ENCODE measurements around the gene HAUS7. TPM values are rescaled to one million over a fixed set of nuclear protein-coding genes. Genes with fewer than 3 reads are reported as not detected.

The HAUS7 gene
- total RNA-seq, 2 donors from 2014 or later, result 10.5 to 15.9 TPM

- H3K4me3 ChIP-seq, result peak overlapping the region in 1 of 2 donors; percentile 47
- H3K4me1 ChIP-seq, result peaks cover 0 to 21% of the 10 kb centered on the region in 2 donors
- peak overlapping the region; percentile 69 to 74 for H3K27ac ChIP-seq
- H3K9me3 ChIP-seq, result no peaks in the 10 kb centered on the region
- H3K36me3 ChIP-seq, result no peaks in the 10 kb centered on the region
- DNase-seq (ENCODE audit: low spot score), result peak; percentile 69
- no peaks in the 10 kb centered on the region for H3K27me3 ChIP-seq
- TF ChIP-seq CTCF (IDR thresholded peaks at IDR 0.05), result no peak
Observed at GRCh38 chrX:153494061-153494460, 23.7 kb upstream of the HAUS7 start.

- H3K27ac ChIP-seq, result no peak overlapping the region
Observed at GRCh38 chrX:153493085-153493484, 22.7 kb upstream of the HAUS7 start.

GRCh38 chrX:153492543-153492942 lies 22.2 kb upstream of the HAUS7 start:
- Histone ChIP-seq H3K27me3 (no peaks in the 10 kb centered on the region), H3K36me3 (no peaks in the 10 kb centered on the region), H3K4me1 (peaks cover 0 to 30% of the 10 kb centered on the region in 2 donors), H3K4me3 (no peak overlapping the region), H3K27ac (no peak overlapping the region), H3K9me3 (no peaks in the 10 kb centered on the region)
- no peak for TF ChIP-seq CTCF (IDR thresholded peaks at IDR 0.05)
- no peak for DNase-seq (ENCODE audit: low spot score)

More at GRCh38 chrX:153493085-153493484, 22.7 kb upstream of the HAUS7 start:
- no peaks in the 10 kb centered on the region for H3K9me3 ChIP-seq
- no peaks in the 10 kb centered on the region for H3K36me3 ChIP-seq
- no peaks in the 10 kb centered on the region for H3K27me3 ChIP-seq
- no peak for TF ChIP-seq CTCF (IDR thresholded peaks at IDR 0.05)
- H3K4me3 ChIP-seq, result no peak overlapping the region
- H3K4me1 ChIP-seq, result peaks cover 0 to 24% of the 10 kb centered on the region in 2 donors
- no peak for DNase-seq (ENCODE audit: low spot score)

- Histone ChIP-seq H3K4me3 (no peak overlapping the region), H3K27ac (no peak overlapping the region), H3K27me3 (no peaks in the 10 kb centered on the region), H3K9me3 (no peaks in the 10 kb centered on the region), H3K36me3 (no peaks in the 10 kb centered on the region), H3K4me1 (peaks cover 0 to 32% of the 10 kb centered on the region in 2 donors)
- TF ChIP-seq CTCF (IDR thresholded peaks at IDR 0.05), result no peak
- no peak for DNase-seq (ENCODE audit: low spot score)
Observed at GRCh38 chrX:153491918-153492317, 21.5 kb upstream of the HAUS7 start.

GRCh38 chrX:153491351-153491914 lies 21.1 kb upstream of the HAUS7 start:
- TF ChIP-seq CTCF (IDR thresholded peaks at IDR 0.05), result no peak
- Histone ChIP-seq H3K27ac (no peak overlapping the region), H3K4me1 (peaks cover 0 to 32% of the 10 kb centered on the region in 2 donors), H3K27me3 (no peaks in the 10 kb centered on the region), H3K9me3 (no peaks in the 10 kb centered on the region), H3K4me3 (no peak overlapping the region), H3K36me3 (no peaks in the 10 kb centered on the region)
- no peak for DNase-seq (ENCODE audit: low spot score)

All from right atrium auricular region (tissue), 2 donors.